Prostate gland (tissue), 2 donors: ENCODE measurements around the gene DPPA4.

Experiments used
- POLR2A ChIP-seq: fragments of 450-650 bp; IDR thresholded peaks from one replicate; pipeline ENCODE4 v1.6.1; 2016; ENCODE audit warnings: antibody characterized with exemption, mild to moderate bottlenecking
- POLR2AphosphoS5 ChIP-seq: sonication (generic); formaldehyde crosslinking; IDR thresholded peaks from one replicate; pipeline ENCODE4 v1.6.1; 2017; ENCODE audit warnings: antibody characterized with exemption
- TF ChIP-seq, protein P1 (sequence below), 4 experiments: fragments of 200-600 bp in 2 of 4; fragments of 450-650 bp in 2 of 4; sonication (generic) in 2 of 4; IDR thresholded peaks; 1 replicate in 3 of 4; 2 replicates in 1 of 4; pipeline ENCODE4 v1.5.1; 2016 to 2019; ENCODE audit warnings: antibody characterized with exemption in 4 of 4, mild to moderate bottlenecking in 2 of 4, moderate library complexity in 2 of 4

DNA sequence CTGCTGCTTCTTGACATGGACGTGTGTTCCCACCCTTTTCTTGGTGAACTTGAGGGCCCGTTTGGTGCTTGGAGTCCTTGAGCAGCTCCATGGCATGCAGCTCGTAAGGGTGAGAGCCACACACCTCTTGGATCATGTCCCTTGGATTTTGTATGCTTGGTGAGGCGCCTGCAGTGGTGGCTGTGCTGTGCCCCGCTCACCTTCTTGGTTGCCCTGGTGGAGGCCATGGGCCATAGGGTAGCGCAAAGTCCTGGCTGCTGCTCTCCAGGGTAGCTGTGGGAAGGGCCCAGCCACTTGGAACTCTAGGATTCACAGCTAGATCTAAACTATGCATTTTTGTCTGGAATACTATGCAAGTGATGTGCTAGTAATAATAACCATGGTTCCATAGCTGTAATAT is 26.7 kb upstream of the DPPA4 start:
- TF ChIP-seq POLR2A (no peak), POLR2AphosphoS5 (no peak)
- TF ChIP-seq, protein P1, sequence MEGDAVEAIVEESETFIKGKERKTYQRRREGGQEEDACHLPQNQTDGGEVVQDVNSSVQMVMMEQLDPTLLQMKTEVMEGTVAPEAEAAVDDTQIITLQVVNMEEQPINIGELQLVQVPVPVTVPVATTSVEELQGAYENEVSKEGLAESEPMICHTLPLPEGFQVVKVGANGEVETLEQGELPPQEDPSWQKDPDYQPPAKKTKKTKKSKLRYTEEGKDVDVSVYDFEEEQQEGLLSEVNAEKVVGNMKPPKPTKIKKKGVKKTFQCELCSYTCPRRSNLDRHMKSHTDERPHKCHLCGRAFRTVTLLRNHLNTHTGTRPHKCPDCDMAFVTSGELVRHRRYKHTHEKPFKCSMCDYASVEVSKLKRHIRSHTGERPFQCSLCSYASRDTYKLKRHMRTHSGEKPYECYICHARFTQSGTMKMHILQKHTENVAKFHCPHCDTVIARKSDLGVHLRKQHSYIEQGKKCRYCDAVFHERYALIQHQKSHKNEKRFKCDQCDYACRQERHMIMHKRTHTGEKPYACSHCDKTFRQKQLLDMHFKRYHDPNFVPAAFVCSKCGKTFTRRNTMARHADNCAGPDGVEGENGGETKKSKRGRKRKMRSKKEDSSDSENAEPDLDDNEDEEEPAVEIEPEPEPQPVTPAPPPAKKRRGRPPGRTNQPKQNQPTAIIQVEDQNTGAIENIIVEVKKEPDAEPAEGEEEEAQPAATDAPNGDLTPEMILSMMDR (IDR thresholded peaks at IDR 0.05) = no peak
